ENCODE results near the gene PRRT3.

Gene PRRT3

GRCh38 chr3:9913601-9914000, 38.6 kb downstream of the PRRT3 start:
- TF ChIP-seq CTCF (IDR thresholded peaks at IDR 0.05; ENCODE audit: low read depth, low read length), result no peak

GRCh38 chr3:9912294-9912935, 39.8 kb downstream of the PRRT3 start:
- DNase-seq (ENCODE audit: extremely low read depth, low read depth), result no peak
- no peak for TF ChIP-seq CTCF (IDR thresholded peaks at IDR 0.05; ENCODE audit: low read depth, low read length)

More at GRCh38 chr3:9913601-9914000, 38.6 kb downstream of the PRRT3 start:
- DNase-seq (ENCODE audit: extremely low read depth, low read depth), result no peak

- TF ChIP-seq CTCF (IDR thresholded peaks at IDR 0.05; ENCODE audit: low read depth, low read length), result no peak
- no peak for DNase-seq (ENCODE audit: extremely low read depth, low read depth)
Observed at GRCh38 chr3:9911863-9912262, 40.3 kb downstream of the PRRT3 start.

GRCh38 chr3:9909221-9910013, 42.8 kb downstream of the PRRT3 start:
- DNase-seq (ENCODE audit: extremely low read depth, low read depth), result no peak
- TF ChIP-seq CTCF (IDR thresholded peaks at IDR 0.05; ENCODE audit: low read depth, low read length), result no peak

- no peak for TF ChIP-seq CTCF (IDR thresholded peaks at IDR 0.05; ENCODE audit: low read depth, low read length)
- no peak for DNase-seq (ENCODE audit: extremely low read depth, low read depth)
Observed at GRCh38 chr3:9908286-9908685, 43.9 kb downstream of the PRRT3 start.

- no peak for TF ChIP-seq CTCF (IDR thresholded peaks at IDR 0.05; ENCODE audit: low read depth, low read length)
- DNase-seq (ENCODE audit: extremely low read depth, low read depth), result no peak
Observed at GRCh38 chr3:9906480-9906879, 45.7 kb downstream of the PRRT3 start.

GRCh38 chr3:9903904-9904303, 48.3 kb downstream of the PRRT3 start:
- no peak for TF ChIP-seq CTCF (IDR thresholded peaks at IDR 0.05; ENCODE audit: low read depth, low read length)
- no peak for DNase-seq (ENCODE audit: extremely low read depth, low read depth)
